Thoracic aorta (tissue), 2 donors: ENCODE measurements around the gene FAM209B. TPM values are rescaled to one million over a fixed set of nuclear protein-coding genes. Genes with fewer than 3 reads are reported as not detected.

Experiments
- ATAC-seq: fragments of 150-250 bp; one replicate; pipeline ENCODE4 v1.8.0; 2017; ENCODE audit warnings: low read depth; ENCODE audit not compliant: insufficient number of reproducible peaks, low FRiP score
- DNase-seq: peaks from one replicate; pipeline ENCODE4 v3.0.0-alpha.2; 2020; ENCODE audit warnings: low spot score
- H3K27ac ChIP-seq, 2 donors: fragments of 200-600 bp; sonication (generic); 1 replicate in 1 of 2; 2 replicates in 1 of 2; pipeline ENCODE4 v1.5.1; 2016; ENCODE audit warnings: mild to moderate bottlenecking in 2 of 2, moderate library complexity in 2 of 2
- H3K27me3 ChIP-seq: fragments of 200-600 bp; sonication (generic); replicated peaks from 2 replicates; pipeline ENCODE4 v1.6.0; 2016; ENCODE audit warnings: mild to moderate bottlenecking; ENCODE audit not compliant: insufficient read depth
- H3K36me3 ChIP-seq: fragments of 200-600 bp; sonication (generic); one replicate; pipeline ENCODE4 v1.5.1; 2016
- H3K4me1 ChIP-seq, 2 donors: fragments of 200-600 bp; sonication (generic); 1 replicate in 1 of 2; 2 replicates in 1 of 2; pipeline versions ENCODE4 v1.5.1 to v1.6.0; 2016; ENCODE audit warnings: low read depth in 2 of 2, mild to moderate bottlenecking in 1 of 2; ENCODE audit not compliant: control insufficient read depth in 1 of 2
- H3K4me3 ChIP-seq: fragments of 200-600 bp; sonication (generic); 2 replicates; pipeline ENCODE4 v1.5.1; 2016; ENCODE audit warnings: mild to moderate bottlenecking
- H3K9me3 ChIP-seq: fragments of 200-600 bp; sonication (generic); 2 replicates; pipeline ENCODE4 v1.5.1; 2016
- total RNA-seq, 2 donors: library from RNA; depleted of rRNA; stranded (reverse); fragments of >200 nt; gene quantifications; one replicate each; pipeline versions ENCODE4 v1.1.0 to v1.2.3, GENCODE V29; 2016
- TF ChIP-seq, protein P1 (sequence below): fragments of 200-600 bp; sonication (generic); IDR thresholded peaks from one replicate; pipeline ENCODE4 v1.5.1; 2019; ENCODE audit warnings: antibody characterized with exemption

Gene FAM209B
- total RNA-seq, 2 donors from 2014 or later: not detected

DNA sequence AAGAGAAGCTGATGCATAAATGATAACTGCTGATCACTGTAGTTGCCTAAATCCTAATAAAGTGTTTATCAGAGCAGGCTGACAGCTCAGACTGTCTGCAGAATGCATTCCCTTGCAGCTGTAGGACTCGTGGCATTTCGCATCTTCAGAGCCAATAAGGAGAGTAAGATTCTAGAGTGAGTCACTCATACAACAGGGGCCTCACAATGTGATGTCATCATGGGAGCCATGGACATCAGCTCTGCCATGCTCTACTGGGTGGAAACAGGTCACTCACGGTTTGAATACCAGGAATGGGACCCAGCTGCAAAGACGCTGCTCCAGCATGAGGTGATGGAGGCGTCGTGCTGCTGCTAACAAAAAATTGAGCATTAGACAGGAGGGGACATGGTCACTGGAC is 7.4 kb downstream of the FAM209B start:
- no peak overlapping the region for H3K4me3 ChIP-seq
- TF ChIP-seq, protein P1, sequence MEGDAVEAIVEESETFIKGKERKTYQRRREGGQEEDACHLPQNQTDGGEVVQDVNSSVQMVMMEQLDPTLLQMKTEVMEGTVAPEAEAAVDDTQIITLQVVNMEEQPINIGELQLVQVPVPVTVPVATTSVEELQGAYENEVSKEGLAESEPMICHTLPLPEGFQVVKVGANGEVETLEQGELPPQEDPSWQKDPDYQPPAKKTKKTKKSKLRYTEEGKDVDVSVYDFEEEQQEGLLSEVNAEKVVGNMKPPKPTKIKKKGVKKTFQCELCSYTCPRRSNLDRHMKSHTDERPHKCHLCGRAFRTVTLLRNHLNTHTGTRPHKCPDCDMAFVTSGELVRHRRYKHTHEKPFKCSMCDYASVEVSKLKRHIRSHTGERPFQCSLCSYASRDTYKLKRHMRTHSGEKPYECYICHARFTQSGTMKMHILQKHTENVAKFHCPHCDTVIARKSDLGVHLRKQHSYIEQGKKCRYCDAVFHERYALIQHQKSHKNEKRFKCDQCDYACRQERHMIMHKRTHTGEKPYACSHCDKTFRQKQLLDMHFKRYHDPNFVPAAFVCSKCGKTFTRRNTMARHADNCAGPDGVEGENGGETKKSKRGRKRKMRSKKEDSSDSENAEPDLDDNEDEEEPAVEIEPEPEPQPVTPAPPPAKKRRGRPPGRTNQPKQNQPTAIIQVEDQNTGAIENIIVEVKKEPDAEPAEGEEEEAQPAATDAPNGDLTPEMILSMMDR: no peak
- H3K27ac ChIP-seq: no peak overlapping the region
- no peaks in the 10 kb centered on the region for H3K36me3 ChIP-seq
- ATAC-seq (no peak), DNase-seq (no peak)
- no peaks in the 10 kb centered on the region for H3K4me1 ChIP-seq
- no peaks in the 10 kb centered on the region for H3K27me3 ChIP-seq
- H3K9me3 ChIP-seq: no peaks in the 10 kb centered on the region

DNA sequence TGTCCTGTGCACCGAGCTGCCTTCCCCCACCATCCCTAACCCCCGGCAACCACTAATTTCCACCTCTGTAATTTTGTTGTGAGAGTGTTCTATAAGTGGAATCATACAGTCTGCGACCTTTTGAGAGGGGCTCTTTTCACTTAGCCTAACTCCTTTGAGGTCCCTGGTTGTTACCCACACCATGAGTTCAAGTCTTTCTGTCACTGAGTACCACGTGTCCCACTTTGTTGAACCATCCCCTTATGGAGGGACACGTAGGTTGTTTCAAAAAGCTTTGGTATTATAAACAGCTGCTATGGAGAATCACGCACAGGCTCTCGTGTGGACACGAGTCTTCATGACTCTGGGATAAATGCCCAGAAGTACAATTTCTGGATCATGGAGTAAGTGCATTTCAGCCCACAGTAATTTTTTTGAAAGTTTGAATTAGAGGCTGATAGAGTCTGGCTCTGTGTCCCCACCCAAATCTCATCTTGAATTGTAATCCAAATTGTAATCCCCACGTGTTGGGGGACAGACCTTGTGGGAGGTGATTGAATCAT is 9.5 kb downstream of the FAM209B start:
- ATAC-seq (no peak), DNase-seq (no peak)
- no peak overlapping the region for H3K4me3 ChIP-seq
- H3K4me1 ChIP-seq: no peaks in the 10 kb centered on the region
- H3K27me3 ChIP-seq: no peaks in the 10 kb centered on the region
- no peaks in the 10 kb centered on the region for H3K9me3 ChIP-seq
- H3K27ac ChIP-seq: no peak overlapping the region
- TF ChIP-seq, protein P1: no peak
- H3K36me3 ChIP-seq: no peaks in the 10 kb centered on the region

- Histone ChIP-seq H3K4me3 (no peak overlapping the region), H3K27me3 (no peaks in the 10 kb centered on the region), H3K27ac (no peak overlapping the region), H3K36me3 (no peaks in the 10 kb centered on the region), H3K4me1 (peaks cover 3 to 5% of the 10 kb centered on the region in 2 donors), H3K9me3 (no peaks in the 10 kb centered on the region)
- no peak for DNase-seq
- no peak for ATAC-seq
- TF ChIP-seq, protein P1: no peak
These were observed 18.5 kb downstream of the FAM209B start for GRCh38 chr20:56551571-56551970.

DNA sequence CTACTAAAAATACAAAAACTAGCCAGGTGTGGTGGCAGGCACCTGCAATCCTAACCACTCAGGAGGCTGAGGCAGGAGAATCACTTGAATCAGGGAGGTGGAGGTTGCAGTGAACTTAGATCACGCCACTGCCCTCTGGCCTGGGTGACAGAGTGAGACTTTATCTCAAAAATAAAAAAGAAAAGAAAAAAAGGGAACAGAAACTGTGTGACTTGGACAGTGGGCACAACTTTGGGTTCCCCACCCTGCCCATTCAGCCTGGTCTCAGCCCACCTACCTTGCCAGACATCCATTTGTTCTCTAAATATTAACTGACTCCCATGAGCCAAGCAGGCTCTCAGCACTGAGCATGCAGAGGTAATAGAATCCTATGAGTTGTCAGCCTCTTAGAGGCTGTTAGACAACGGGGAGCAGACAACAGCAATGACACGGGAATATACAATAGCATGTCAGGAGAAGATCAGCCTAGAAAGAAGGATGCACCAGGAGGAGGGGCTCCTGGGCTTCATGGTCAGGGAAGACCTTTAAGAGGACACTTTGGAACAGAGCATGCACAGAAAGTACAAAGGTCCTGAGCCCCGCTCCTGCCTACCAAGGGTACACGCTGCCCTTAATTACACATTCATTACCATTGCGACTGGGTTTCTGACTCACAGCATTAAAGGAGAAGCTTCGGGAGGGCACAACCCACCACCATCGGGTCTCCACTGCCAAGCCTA is 20.0 kb downstream of the FAM209B start:
- TF ChIP-seq, protein P1: no peak
- DNase-seq (no peak), ATAC-seq (no peak)
- no peaks in the 10 kb centered on the region for H3K36me3 ChIP-seq
- peaks cover 3 to 5% of the 10 kb centered on the region in 2 donors for H3K4me1 ChIP-seq
- H3K27me3 ChIP-seq: no peaks in the 10 kb centered on the region
- no peak overlapping the region for H3K27ac ChIP-seq
- H3K4me3 ChIP-seq: no peak overlapping the region
- no peaks in the 10 kb centered on the region for H3K9me3 ChIP-seq

DNA sequence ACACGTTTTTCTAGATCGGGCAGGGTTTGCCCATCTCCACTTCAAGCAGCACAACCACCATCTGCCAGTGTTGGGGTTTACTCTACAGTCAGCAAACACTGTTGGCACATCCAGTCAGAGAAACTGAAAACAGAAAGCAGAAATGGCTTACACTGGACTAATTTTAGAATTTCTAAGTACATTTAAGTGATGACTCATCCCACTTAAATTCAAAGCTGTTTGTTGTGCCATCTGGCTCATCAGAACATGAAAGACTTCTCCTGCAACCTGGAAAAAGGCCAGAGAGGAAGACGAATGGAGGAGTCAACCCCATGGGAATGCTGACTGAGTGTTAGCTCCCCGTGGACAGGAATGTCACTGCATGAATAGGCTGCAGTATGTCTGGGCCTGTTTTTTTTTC is 21.8 kb downstream of the FAM209B start:
- TF ChIP-seq, protein P1: no peak
- Histone ChIP-seq H3K4me1 (peaks cover 3 to 5% of the 10 kb centered on the region in 2 donors), H3K36me3 (no peaks in the 10 kb centered on the region), H3K27ac (no peak overlapping the region), H3K4me3 (no peak overlapping the region), H3K27me3 (no peaks in the 10 kb centered on the region), H3K9me3 (no peaks in the 10 kb centered on the region)
- DNase-seq (no peak), ATAC-seq (no peak)
